Chondrocyte (in vitro differentiated cells): ENCODE measurements around the gene LRRC7. TPM values are rescaled to one million over a fixed set of nuclear protein-coding genes. Genes with fewer than 3 reads are reported as not detected.
A peak's percentile ranks its signal among the peaks of the same experiment; 100 is the strongest.

Experiments
- DNase-seq: peaks from one replicate; pipeline ENCODE4 v3.0.0; 2021; ENCODE audit warnings: mixed read lengths, low spot score
- H3K27ac Mint-ChIP-seq: one replicate; pipeline ENCODE4 v1.8.0; 2021; ENCODE audit warnings: mild to moderate bottlenecking, moderate library complexity, mixed read lengths; ENCODE audit not compliant: unreplicated experiment
- H3K27me3 Mint-ChIP-seq: 2 replicates; pipeline ENCODE4 v1.8.0; 2021; ENCODE audit warnings: low read depth, mixed read lengths
- H3K36me3 Mint-ChIP-seq: 2 replicates; pipeline ENCODE4 v1.8.0; 2021; ENCODE audit warnings: low read depth, mixed read lengths
- H3K4me1 Mint-ChIP-seq: 2 replicates; pipeline ENCODE4 v1.8.0; 2021; ENCODE audit warnings: low read depth, mild to moderate bottlenecking, mixed read lengths
- H3K4me3 Mint-ChIP-seq: one replicate; pipeline ENCODE4 v1.8.0; 2021; ENCODE audit warnings: mild to moderate bottlenecking, moderate library complexity, mixed read lengths; ENCODE audit not compliant: unreplicated experiment
- H3K9me3 Mint-ChIP-seq: 2 replicates; pipeline ENCODE4 v1.8.0; 2021; ENCODE audit warnings: low read depth, mixed read lengths
- total RNA-seq: library from RNA; stranded (reverse); gene quantifications from 3 replicates; pipeline ENCODE4 v1.2.1, GENCODE V29; 2021
- TF ChIP-seq, protein P1 (sequence below): fragments of 200-600 bp; sonication (generic); IDR thresholded peaks from 2 replicates; pipeline ENCODE4 v1.5.0; 2021; ENCODE audit warnings: antibody characterized with exemption, mild to moderate bottlenecking, moderate library complexity

LRRC7 gene
- total RNA-seq, 1 donor from 2014 or later, result not detected

DNA sequence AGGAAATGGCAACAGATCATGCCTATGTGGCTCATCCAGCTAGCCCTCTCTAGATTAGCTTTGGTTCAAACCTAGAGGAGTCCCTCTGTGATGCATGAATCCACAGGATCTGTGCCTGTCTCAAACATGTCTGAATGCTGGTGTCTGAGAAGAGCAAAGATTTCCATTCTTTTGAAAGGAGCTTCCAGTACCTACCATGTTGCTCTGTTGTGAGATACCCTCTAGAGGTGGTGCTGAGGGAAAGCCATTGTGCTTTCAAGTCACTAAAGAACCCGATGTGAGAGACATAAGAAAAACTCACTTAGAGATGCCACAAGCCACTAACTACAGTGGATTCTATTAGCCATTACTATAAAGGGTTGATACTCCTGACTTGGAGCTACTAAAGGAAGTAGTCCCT lies 534.1 kb downstream of the LRRC7 start:
- Mint-ChIP-seq H3K27me3 (peaks cover 9% of the 10 kb centered on the region), H3K27ac (no peak overlapping the region), H3K4me3 (no peak overlapping the region), H3K36me3 (no peaks in the 10 kb centered on the region), H3K4me1 (no peaks in the 10 kb centered on the region), H3K9me3 (no peaks in the 10 kb centered on the region)
- DNase-seq, result no peak
- TF ChIP-seq, protein P1, sequence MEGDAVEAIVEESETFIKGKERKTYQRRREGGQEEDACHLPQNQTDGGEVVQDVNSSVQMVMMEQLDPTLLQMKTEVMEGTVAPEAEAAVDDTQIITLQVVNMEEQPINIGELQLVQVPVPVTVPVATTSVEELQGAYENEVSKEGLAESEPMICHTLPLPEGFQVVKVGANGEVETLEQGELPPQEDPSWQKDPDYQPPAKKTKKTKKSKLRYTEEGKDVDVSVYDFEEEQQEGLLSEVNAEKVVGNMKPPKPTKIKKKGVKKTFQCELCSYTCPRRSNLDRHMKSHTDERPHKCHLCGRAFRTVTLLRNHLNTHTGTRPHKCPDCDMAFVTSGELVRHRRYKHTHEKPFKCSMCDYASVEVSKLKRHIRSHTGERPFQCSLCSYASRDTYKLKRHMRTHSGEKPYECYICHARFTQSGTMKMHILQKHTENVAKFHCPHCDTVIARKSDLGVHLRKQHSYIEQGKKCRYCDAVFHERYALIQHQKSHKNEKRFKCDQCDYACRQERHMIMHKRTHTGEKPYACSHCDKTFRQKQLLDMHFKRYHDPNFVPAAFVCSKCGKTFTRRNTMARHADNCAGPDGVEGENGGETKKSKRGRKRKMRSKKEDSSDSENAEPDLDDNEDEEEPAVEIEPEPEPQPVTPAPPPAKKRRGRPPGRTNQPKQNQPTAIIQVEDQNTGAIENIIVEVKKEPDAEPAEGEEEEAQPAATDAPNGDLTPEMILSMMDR, result no peak

DNA sequence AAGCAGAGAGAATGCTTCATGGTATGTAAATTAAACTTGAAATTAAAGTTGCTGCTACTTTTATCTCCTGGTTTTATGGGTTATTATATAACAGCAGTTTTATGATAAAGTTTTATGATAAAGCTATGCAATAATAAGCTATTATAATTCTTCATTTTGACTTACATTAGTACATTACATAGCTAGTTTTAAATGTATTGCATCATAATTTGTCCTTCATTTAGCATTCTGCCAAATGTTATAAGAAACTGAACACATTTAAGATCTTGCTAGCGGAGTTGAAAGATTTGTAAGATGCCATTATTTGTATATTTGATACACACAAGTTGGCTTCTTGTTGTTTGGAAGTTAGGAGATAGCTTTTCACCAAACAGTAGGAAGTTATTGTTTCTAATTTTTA lies 536.0 kb downstream of the LRRC7 start:
- H3K4me1 Mint-ChIP-seq, result no peaks in the 10 kb centered on the region
- H3K4me3 Mint-ChIP-seq, result no peak overlapping the region
- H3K27ac Mint-ChIP-seq, result no peak overlapping the region
- H3K27me3 Mint-ChIP-seq, result peaks cover 13% of the 10 kb centered on the region
- no peak for DNase-seq
- TF ChIP-seq, protein P1, result no peak
- H3K9me3 Mint-ChIP-seq, result no peaks in the 10 kb centered on the region
- H3K36me3 Mint-ChIP-seq, result no peaks in the 10 kb centered on the region

DNA sequence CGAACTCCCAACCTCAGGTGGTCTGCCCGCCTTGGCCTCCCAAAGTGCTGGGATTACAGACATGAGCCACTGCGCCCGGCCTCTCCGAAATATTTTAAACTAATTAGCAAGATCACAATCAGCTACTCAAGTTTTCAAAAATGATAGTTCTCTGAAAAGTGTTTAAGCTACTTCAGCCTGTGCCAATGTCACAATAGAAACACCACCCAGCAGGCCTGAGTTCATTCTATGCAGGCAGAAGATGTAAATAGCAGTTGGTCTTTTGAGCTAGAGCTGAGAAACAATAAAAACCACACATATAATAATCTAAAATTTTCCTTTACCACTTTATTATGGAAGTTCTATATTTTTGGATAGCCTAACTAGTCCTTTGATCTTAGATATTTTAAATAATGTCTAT lies 541.5 kb downstream of the LRRC7 start:
- Mint-ChIP-seq H3K27me3 (peaks cover 26% of the 10 kb centered on the region), H3K36me3 (no peaks in the 10 kb centered on the region), H3K4me1 (no peaks in the 10 kb centered on the region), H3K4me3 (no peak overlapping the region), H3K27ac (no peak overlapping the region), H3K9me3 (no peaks in the 10 kb centered on the region)
- no peak for DNase-seq
- TF ChIP-seq, protein P1, result no peak

DNA sequence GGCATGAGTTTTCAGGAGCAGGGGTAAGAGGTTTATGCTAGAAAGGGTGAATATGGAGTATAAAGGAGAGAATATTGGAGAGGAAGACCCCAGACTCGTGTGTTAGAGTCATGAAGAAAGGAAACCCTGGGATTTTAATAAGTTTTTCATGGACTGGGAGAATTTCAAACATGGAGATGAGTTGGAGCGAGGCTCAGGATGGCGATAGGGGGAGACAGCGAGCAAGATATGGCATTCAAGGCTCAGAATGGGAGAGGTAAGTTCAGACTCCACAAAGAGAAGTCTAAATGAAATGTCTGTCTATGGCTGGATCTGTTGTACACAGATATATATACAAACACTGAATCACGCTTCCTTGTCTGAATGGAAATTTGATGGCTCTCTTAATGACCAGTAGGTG lies 545.1 kb downstream of the LRRC7 start:
- no peaks in the 10 kb centered on the region for H3K4me1 Mint-ChIP-seq
- peaks cover 26% of the 10 kb centered on the region for H3K27me3 Mint-ChIP-seq
- no peak overlapping the region for H3K4me3 Mint-ChIP-seq
- TF ChIP-seq, protein P1, result peak; percentile 20
- H3K9me3 Mint-ChIP-seq, result no peaks in the 10 kb centered on the region
- no peaks in the 10 kb centered on the region for H3K36me3 Mint-ChIP-seq
- DNase-seq, result no peak
- H3K27ac Mint-ChIP-seq, result no peak overlapping the region

DNA sequence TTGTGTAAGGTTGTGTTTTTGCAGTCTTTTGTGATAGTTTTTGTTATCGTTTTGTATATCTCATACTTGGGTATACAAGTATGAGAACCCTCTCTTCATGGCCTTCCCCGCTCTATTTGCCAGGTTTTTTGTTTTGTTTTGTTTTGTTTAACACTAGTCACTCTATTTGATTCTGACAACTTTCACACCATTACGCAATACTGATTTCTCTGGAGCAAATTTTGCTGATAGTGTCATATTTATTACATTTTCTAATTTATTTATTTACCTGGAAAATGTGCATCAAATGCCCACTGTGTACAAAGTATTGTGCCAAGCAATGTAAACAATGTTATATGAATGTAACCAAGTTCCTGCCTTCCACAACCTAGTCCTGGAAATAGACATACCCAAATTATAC lies 547.6 kb downstream of the LRRC7 start:
- H3K36me3 Mint-ChIP-seq, result no peaks in the 10 kb centered on the region
- no peak overlapping the region for H3K4me3 Mint-ChIP-seq
- no peak for DNase-seq
- H3K4me1 Mint-ChIP-seq, result no peaks in the 10 kb centered on the region
- no peaks in the 10 kb centered on the region for H3K9me3 Mint-ChIP-seq
- H3K27me3 Mint-ChIP-seq, result peaks cover 29% of the 10 kb centered on the region
- H3K27ac Mint-ChIP-seq, result no peak overlapping the region
- TF ChIP-seq, protein P1, result no peak
